ENCODE measurements around the gene KCNC3. TPM values are rescaled to one million over a fixed set of nuclear protein-coding genes. Genes with fewer than 3 reads are reported as not detected.

The KCNC3 gene
- total RNA-seq, result 23.7 and 24.0 TPM in 2 replicates

DNA sequence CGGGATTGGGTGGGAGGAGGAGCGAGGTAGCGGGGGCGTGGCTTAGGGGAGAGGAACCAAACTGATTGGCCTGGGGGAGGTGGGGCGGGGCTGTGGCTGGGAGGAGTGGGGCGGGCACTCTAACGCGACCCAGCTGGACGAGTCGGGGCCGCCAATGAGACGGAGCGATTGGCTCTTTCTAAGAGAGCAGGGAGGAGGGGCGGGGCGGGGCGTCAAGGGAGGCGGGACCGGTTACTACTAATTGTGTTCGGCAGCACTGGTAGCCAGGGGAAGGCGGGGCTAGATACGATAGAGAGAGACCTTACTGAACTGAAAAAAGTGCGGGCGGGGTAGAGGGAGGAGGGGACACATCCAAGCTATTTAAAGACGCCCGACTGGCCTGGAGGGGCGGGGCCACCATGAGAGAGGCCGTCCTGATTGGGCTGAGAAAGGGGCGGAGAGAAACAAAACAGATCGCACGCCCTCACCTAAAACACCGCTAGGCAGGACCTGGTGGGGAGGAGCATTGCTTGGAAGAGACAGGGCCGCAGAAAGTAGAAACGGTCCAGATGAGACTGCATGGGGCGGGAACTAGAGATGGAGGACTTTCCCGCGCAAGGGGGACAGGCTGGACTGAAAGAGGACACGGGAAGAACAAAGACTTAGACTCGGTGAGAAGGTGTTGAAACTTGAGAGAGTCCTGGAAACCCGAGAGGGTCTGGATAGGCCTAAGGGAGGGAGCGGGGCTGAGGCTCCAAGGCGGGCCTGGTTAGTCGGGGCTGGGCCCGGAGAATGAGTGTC, at the start of gene KCNC3:
KCNC3 (minus strand) TSS at position 232 of the 780 bp plus-strand sequence. CDS start 295 bp downstream, outside the sequence.
- peak within 1 kb of the TSS; percentile 84 for H3K4me3 Mint-ChIP-seq
- intact Hi-C loops (cut with micrococcal nuclease), result loop anchor here (1.0 to 5.0 kb wide), 10 partner anchors 47 to 1037 kb away; partner anchors contain the start of genes ETFB, JOSD2, NR1H2 and POLD1
- H3K4me1 Mint-ChIP-seq (ENCODE audit: low read depth), result peaks cover 72% of the 10 kb centered on the region
- DNase-seq (ENCODE audit: low spot score), result peak; percentile 96
- H3K36me3 Mint-ChIP-seq (ENCODE audit: low read depth), result peaks cover 5% of the 10 kb centered on the region
- peak within 1 kb of the TSS; percentile 89 for H3K27ac Mint-ChIP-seq
- peaks cover 16% of the 10 kb centered on the region for H3K27me3 Mint-ChIP-seq (ENCODE audit: insufficient read depth)
- H3K9me3 Mint-ChIP-seq, result no peaks in the 10 kb centered on the region

DNA sequence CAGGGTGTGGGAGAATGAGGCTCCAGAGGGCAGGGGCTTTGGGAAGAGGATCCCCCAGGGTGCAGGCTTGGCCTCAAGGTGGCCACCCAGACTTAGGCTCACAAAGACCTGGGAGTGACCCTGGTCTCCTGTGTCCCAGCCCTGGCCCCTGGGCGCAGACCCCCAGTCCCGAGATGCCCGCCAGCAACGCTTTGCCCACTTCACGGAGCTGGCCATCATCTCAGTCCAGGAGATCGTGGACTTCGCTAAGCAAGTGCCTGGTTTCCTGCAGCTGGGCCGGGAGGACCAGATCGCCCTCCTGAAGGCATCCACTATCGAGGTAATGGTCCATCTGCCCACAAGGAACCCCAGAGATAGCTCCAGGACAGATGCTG, 49.7 kb upstream of the KCNC3 start:
- Mint-ChIP-seq H3K27me3 (ENCODE audit: insufficient read depth) (no peaks in the 10 kb centered on the region), H3K4me3 (no peak overlapping the region), H3K27ac (no peak overlapping the region), H3K36me3 (ENCODE audit: low read depth) (peaks cover 30% of the 10 kb centered on the region), H3K4me1 (ENCODE audit: low read depth) (peaks cover 36% of the 10 kb centered on the region), H3K9me3 (no peaks in the 10 kb centered on the region)
- DNase-seq (ENCODE audit: low spot score), result no peak
- intact Hi-C loops (cut with micrococcal nuclease), result no loop called here

- peaks cover 30% of the 10 kb centered on the region for H3K4me1 Mint-ChIP-seq (ENCODE audit: low read depth)
- intact Hi-C loops (cut with micrococcal nuclease), result no loop called here
- H3K27ac Mint-ChIP-seq, result peak overlapping the region; percentile 70
- no peaks in the 10 kb centered on the region for H3K9me3 Mint-ChIP-seq
- no peaks in the 10 kb centered on the region for H3K27me3 Mint-ChIP-seq (ENCODE audit: insufficient read depth)
- H3K4me3 Mint-ChIP-seq, result no peak overlapping the region
- no peak for DNase-seq (ENCODE audit: low spot score)
- peaks cover 30% of the 10 kb centered on the region for H3K36me3 Mint-ChIP-seq (ENCODE audit: low read depth)
Measured at GRCh38 chr19:50378169-50378862, 49.1 kb upstream of the KCNC3 start.

DNA sequence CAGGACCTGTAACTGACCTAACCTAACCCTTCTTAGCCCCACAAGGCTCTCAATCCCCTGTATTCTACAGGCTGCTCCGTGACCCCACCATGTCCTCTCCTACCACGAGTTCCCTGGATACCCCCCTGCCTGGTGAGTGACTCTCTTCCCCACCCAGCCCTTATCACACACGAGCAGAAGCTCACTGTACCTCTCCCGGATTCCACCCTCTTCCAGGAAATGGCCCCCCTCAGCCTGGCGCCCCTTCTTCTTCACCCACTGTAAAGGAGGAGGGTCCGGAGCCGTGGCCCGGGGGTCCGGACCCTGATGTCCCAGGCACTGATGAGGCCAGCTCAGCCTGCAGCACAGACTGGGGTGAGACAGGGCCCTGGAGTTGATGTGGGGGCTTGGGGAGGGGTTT, 48.3 kb upstream of the KCNC3 start:
- peaks cover 27% of the 10 kb centered on the region for H3K4me1 Mint-ChIP-seq (ENCODE audit: low read depth)
- H3K4me3 Mint-ChIP-seq, result peak overlapping the region; percentile 100
- H3K9me3 Mint-ChIP-seq, result no peaks in the 10 kb centered on the region
- DNase-seq (ENCODE audit: low spot score), result no peak
- intact Hi-C loops (cut with micrococcal nuclease), result no loop called here
- H3K27me3 Mint-ChIP-seq (ENCODE audit: insufficient read depth), result no peaks in the 10 kb centered on the region
- H3K27ac Mint-ChIP-seq, result peak overlapping the region; percentile 85
- peaks cover 30% of the 10 kb centered on the region for H3K36me3 Mint-ChIP-seq (ENCODE audit: low read depth)

- Mint-ChIP-seq H3K4me3 (peak overlapping the region; percentile 100), H3K27me3 (ENCODE audit: insufficient read depth) (no peaks in the 10 kb centered on the region), H3K9me3 (no peaks in the 10 kb centered on the region), H3K27ac (peak overlapping the region; percentile 85), H3K36me3 (ENCODE audit: low read depth) (peaks cover 30% of the 10 kb centered on the region), H3K4me1 (ENCODE audit: low read depth) (peaks cover 27% of the 10 kb centered on the region)
- intact Hi-C loops (cut with micrococcal nuclease), result no loop called here
- DNase-seq (ENCODE audit: low spot score), result no peak
Measured at GRCh38 chr19:50377051-50377461, 47.9 kb upstream of the KCNC3 start.

DNA sequence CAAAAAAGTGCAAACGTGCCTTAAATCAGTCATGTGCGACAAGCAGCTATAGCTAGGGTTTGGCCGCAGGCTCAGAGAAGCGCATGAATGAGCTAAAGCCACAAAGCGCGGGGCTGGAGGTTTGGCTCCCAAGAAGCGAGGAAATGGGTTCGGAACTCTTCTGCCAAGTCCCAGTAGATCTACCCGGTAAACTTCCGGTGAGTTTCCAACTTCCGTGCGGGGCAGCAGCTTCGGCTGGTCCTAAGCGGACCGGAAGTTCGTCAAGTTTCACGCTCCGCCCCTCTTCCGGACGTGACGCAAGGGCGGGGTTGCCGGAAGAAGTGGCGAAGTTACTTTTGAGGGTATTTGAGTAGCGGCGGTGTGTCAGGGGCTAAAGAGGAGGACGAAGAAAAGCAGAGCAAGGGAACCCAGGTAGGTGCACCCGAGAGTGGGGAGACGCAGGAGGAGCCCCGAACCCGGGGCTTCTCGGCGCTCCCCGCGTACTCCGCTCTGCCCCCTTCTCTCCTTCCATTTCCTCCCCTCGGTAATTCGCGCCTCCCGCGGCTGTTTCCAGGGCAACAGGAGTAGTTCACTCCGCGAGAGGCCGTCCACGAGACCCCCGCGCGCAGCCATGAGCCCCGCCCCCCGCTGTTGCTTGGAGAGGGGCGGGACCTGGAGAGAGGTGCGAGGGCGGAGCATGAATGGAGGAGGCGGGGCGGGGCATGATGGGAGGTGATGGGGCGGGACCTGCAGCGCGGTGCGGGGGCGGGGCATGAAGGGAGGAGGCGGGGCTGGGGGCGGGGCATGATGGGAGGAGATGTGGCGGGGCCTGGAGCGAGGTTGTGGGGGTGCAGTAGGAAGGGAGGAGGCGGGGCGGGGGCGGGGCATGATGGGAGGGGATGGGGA, 47.2 kb upstream of the KCNC3 start, which contains the start of gene NR1H2:
NR1H2 (plus strand) TSS at position 292 of the 885 bp plus-strand sequence. CDS start 1,149 bp downstream, outside the sequence.
- peaks cover 29% of the 10 kb centered on the region for H3K36me3 Mint-ChIP-seq (ENCODE audit: low read depth)
- peak; percentile 93 for DNase-seq (ENCODE audit: low spot score)
- peak within 1 kb of the TSS; percentile 99 for H3K27ac Mint-ChIP-seq
- H3K9me3 Mint-ChIP-seq, result no peaks in the 10 kb centered on the region
- intact Hi-C loops (cut with micrococcal nuclease), result loop anchor here (1.0 kb wide), 6 partner anchors 8 to 499 kb away; partner anchors contain the start of genes AKT1S1, JOSD2, KCNC3 and POLD1
- peak within 1 kb of the TSS; percentile 100 for H3K4me3 Mint-ChIP-seq
- H3K4me1 Mint-ChIP-seq (ENCODE audit: low read depth), result peaks cover 27% of the 10 kb centered on the region
- H3K27me3 Mint-ChIP-seq (ENCODE audit: insufficient read depth), result no peaks in the 10 kb centered on the region

- Mint-ChIP-seq H3K36me3 (ENCODE audit: low read depth) (peaks cover 4% of the 10 kb centered on the region), H3K9me3 (no peaks in the 10 kb centered on the region), H3K27me3 (ENCODE audit: insufficient read depth) (no peaks in the 10 kb centered on the region), H3K27ac (no peak overlapping the region), H3K4me1 (ENCODE audit: low read depth) (peaks cover 34% of the 10 kb centered on the region), H3K4me3 (no peak overlapping the region)
- intact Hi-C loops (cut with micrococcal nuclease), result no loop called here
- DNase-seq (ENCODE audit: low spot score), result no peak
Measured at GRCh38 chr19:50371914-50372475, 42.8 kb upstream of the KCNC3 start.

DNA sequence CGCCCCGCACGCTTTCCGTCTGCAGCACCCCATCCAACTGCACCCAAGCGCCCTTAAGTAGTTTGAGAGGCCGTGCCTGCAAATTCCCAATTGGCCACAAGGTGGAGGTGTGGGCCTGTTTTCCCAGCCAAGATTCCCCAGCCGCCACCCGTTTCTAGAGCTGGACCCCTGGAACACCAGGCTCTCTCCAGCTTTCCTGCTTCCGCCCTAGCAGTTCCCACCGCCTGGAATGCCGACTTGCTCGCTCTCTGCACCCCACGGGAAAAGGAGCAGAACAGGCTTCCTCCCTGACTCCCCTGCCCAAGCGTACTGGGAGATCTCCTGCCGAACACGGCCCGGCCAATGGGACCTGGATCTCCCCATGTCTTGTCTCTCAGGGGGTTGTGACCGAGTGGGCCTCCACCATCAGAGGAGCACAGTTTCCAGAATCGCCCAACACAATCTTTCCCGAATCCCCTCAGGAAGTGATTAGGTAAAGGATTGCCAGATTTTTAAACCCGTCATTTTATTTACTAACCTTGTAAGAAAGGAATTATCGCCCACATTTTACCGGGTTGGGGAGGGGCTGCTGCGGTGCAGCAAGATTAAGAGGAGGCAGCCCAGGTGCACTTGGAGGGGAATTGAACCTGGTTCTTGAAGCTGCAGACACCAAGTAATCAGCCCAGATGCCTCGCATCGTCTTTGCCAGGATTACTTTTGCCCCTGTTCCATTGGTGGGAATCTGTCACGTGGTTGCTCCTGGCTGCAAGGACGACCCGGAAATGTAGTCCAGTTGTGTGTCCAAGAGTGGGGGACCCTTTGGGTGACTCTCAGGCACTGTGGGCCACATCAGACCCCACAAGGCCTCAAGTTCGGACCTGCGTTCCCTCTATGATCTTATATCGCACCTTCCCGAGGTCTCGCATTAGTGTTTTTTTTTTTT, 39.7 kb upstream of the KCNC3 start:
- Mint-ChIP-seq H3K27me3 (ENCODE audit: insufficient read depth) (no peaks in the 10 kb centered on the region), H3K4me1 (ENCODE audit: low read depth) (peaks cover 37% of the 10 kb centered on the region), H3K27ac (peak overlapping the region; percentile 89), H3K4me3 (peak overlapping the region; percentile 94), H3K9me3 (no peaks in the 10 kb centered on the region), H3K36me3 (ENCODE audit: low read depth) (peaks cover 1% of the 10 kb centered on the region)
- DNase-seq (ENCODE audit: low spot score), result peak; percentile 73
- intact Hi-C loops (cut with micrococcal nuclease), result loop anchor here (1.0 kb wide), 4 partner anchors 12 to 92 kb away; partner anchors contain the start of gene POLD1

DNA sequence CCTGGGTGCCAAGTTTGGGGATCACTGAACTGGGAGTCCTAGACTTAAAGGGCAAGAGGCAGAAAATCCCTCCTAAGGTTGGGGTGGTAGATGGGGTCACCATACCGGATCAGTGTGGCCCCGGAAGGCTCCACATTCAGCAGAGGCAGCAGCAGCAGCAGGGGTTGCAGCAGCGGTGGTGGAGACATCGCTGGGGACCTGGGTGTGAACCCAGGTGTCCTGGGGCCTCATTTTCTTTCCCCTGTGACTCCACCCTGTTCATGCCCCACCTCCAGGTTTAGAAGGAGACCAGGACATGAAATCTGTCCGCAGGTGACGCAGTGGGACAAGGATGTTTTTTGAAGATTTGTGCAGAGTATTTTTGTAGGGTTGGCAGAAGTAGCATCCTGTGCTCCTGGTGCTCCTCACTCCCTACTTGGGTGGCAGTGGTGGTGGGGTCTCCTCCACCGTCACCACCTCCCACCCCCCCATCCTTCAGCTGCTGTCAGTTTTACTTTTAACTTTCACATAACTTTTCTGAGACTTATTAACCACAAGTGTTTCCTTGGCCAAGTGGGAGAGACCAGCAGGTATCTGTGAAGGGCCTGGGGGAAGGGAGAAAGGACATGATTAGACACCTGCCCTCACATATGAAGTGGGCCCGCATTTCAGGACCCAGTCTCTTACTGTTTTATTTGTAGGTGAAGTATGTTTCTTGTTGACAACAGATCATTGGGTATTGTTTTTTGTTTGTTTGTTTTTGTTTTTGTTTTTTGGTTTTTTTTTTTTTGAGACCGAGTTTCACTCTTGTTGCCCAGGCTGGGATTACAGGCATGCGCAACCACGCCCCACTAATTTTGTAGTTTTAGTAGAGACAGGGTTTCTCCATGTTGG, 36.5 kb upstream of the KCNC3 start, which contains the start of gene NAPSA:
NAPSA (minus strand) TSS at position 206 of the 873 bp plus-strand sequence; CDS start at position 188, 18 bp downstream.
- peaks cover 67% of the 10 kb centered on the region for H3K4me1 Mint-ChIP-seq (ENCODE audit: low read depth)
- no peak for DNase-seq (ENCODE audit: low spot score)
- peak within 1 kb of the TSS; percentile 68 for H3K4me3 Mint-ChIP-seq
- peaks cover 4% of the 10 kb centered on the region for H3K9me3 Mint-ChIP-seq
- peaks cover 10% of the 10 kb centered on the region for H3K36me3 Mint-ChIP-seq (ENCODE audit: low read depth)
- peak within 1 kb of the TSS; percentile 92 for H3K27ac Mint-ChIP-seq
- intact Hi-C loops (cut with micrococcal nuclease), result no loop called here
- H3K27me3 Mint-ChIP-seq (ENCODE audit: insufficient read depth), result no peaks in the 10 kb centered on the region

DNA sequence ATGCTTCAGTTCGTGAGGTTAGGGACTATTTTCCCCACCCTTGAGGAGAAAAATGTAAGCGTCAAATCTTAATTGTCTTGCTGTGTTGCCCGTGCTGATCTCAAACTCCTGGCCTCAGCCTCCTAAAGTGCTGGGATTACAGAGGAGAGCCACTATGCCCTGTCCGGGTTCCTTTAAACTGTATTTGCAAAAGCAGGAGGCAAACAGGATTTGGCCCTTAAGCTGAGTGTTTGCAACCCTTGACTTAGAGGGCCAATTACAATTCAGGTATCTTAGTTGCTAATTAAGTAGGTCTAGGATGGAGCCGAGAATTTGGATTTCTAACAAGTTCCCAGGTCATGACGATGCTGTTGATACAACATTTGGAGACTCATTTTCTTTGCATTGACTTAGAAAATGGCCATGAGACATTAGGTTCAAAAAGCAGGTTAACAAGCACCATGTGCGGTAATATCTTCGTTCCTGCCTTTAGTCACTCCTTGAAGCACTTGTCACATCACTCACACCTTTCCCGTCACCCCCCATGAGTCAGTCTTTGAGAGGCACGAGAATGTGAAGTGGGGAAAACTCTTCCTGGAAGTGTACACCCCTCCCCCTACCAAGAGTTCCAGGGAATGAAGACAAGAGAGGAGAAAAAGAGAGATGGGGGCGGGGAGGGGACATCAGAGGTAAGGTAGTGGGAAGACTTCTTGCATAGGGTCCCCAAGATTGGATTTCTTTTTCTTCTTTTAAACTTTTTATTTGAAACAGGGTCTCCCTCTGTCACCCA, 33.7 kb upstream of the KCNC3 start:
- DNase-seq (ENCODE audit: low spot score), result no peak

More for the DNA sequence above, 33.7 kb upstream of the KCNC3 start:
- intact Hi-C loops (cut with micrococcal nuclease), result no loop called here
- H3K4me3 Mint-ChIP-seq, result peak overlapping the region; percentile 57
- H3K4me1 Mint-ChIP-seq (ENCODE audit: low read depth), result peaks cover 75% of the 10 kb centered on the region
- H3K27me3 Mint-ChIP-seq (ENCODE audit: insufficient read depth), result no peaks in the 10 kb centered on the region
- H3K9me3 Mint-ChIP-seq, result peaks cover 8% of the 10 kb centered on the region
- H3K27ac Mint-ChIP-seq, result peak overlapping the region; percentile 95
- H3K36me3 Mint-ChIP-seq (ENCODE audit: low read depth), result peaks cover 24% of the 10 kb centered on the region

Data from activated T-helper 1 cell treated with anti-CD3 and anti-CD28 coated beads, Interleukin-12 subunit alpha, Interleukin-12 subunit beta, Interleukin-2, Interleukin-4 antibody, amounts not matched to agents 30 ng/mL and 10 ng/mL and 1 ng/mL, durations not matched to agents 14 hours and 24 hours and 36 hours (primary cell).